ENCODE results near the gene SGSH.
"Not testable (repeated sequence)": the region's sequence is repeated elsewhere in the genome, so short reads cannot be mapped to it uniquely, and the experiment has no call there.

- not testable (repeated sequence) for TF ChIP-seq CTCF, POLR2A (IDR thresholded peaks at IDR 0.05)
Measured at GRCh38 chr17:80244448-80244847, 24.3 kb upstream of the SGSH start.

All from testis (tissue), 2 donors.